PC-3 (cell line): Measurements from ENCODE around the gene FEV.

Experiments used
- CTCF ChIP-seq: fragments of 300-600 bp; sonication (generic); conservative IDR thresholded peaks from 2 replicates; pipeline ENCODE4 v1.5.1; 2017; ENCODE audit warnings: antibody characterized with exemption, low read depth, mild to moderate bottlenecking, low read length
- EZH2 ChIP-seq: fragments of 300-600 bp; sonication (generic); IDR thresholded peaks from one replicate; pipeline ENCODE4 v1.6.1; 2017; ENCODE audit warnings: antibody characterized with exemption, mild to moderate bottlenecking, low read length; ENCODE audit not compliant: unreplicated experiment

GRCh38 chr2:218962859-218963492, 22.0 kb downstream of the FEV start:
- TF ChIP-seq CTCF (no peak), EZH2 (no peak)
